Measurements from ENCODE around the gene CPLX3. TPM values are rescaled to one million over a fixed set of nuclear protein-coding genes. Genes with fewer than 3 reads are reported as not detected.

Gene CPLX3
- total RNA-seq, 1 experiment from 2014 or later, result not detected

DNA sequence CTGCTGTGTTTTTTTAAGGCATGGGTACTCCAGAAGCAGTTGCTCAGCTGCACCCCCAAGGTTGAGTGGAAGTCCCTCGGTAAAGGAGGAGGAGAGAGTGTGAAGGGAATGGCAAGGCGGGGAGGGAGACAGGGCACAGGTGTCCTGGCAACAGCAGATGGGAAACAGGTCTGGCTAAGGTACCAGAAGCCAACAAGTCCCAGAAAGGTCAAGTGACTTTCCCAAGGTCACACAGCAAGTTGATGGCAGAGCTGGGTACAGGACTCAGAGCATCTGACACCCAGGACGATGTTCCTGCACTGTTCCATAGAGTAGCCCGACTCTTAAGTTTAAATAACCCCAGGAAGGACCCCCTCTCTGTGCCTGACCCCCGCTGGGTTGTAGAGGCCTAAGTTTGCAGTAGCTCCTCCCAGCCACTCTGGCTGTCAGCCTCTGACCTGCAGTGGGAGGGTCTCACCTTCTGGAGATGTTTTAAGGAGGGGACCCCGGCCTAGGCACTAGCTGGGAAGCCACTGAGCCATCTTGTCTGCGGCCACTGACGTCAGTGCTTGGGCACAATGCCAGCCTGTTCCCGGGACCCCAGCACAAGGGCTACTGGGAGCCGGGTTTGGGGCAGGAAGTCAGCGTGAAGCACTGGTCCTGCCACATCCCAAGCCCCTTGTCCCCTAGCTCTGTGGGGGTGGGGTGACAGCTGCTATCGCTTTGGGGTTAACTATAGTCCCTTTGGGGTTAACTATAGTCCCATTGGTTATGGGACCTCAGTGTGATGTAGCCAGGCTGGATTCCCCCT lies 34.0 kb upstream of the CPLX3 start:
- no peak overlapping the region for H3K27ac ChIP-seq (ENCODE audit: insufficient read length, low read depth, low read length)
- no peak overlapping the region for H3K9ac ChIP-seq (ENCODE audit: extremely low read depth, insufficient read length, low read length)
- Mint-ChIP-seq H3K4me1 (peaks cover 33 to 35% of the 10 kb centered on the region in 2 experiments), H3K27me3 (ENCODE audit: low read depth) (no peaks in the 10 kb centered on the region), H3K4me3 (no peak overlapping the region), H3K27ac (peak overlapping the region in 1 of 3 experiments; percentile 59; a peak in 2 of 7 replicates), H3K9me3 (no peaks in the 10 kb centered on the region; a peak in 1 of 5 replicates), H3K36me3 (ENCODE audit: insufficient read depth in 1 of 3, low read depth in 3 of 3) (peaks cover 0 to 2% (median 0%) of the 10 kb centered on the region in 3 experiments; a peak in 2 of 7 replicates)
- no peak overlapping the region for H2AFZ ChIP-seq (ENCODE audit: low read length)
- no peak overlapping the region for H2BK5ac ChIP-seq (ENCODE audit: insufficient read length, low read length)
- H3T11ph ChIP-seq (ENCODE audit: low read length), result no peak overlapping the region
- H4K91ac ChIP-seq (ENCODE audit: insufficient read length, low read depth, low read length), result no peak overlapping the region
- H4K5ac ChIP-seq (ENCODE audit: insufficient read length, low read depth, low read length), result no peak overlapping the region
- no peak overlapping the region for H3K18ac ChIP-seq (ENCODE audit: insufficient read length, low read depth, low read length)
- peaks cover 6% of the 10 kb centered on the region; the same call in 1 of the 2 replicates for H3K4me1 ChIP-seq (ENCODE audit: insufficient read depth, low read length)
- no peaks in the 10 kb centered on the region for H3K79me1 ChIP-seq (ENCODE audit: insufficient read depth, low read depth, low read length, poor library complexity, severe bottlenecking)
- H3K14ac ChIP-seq (ENCODE audit: insufficient read depth, low read length), result no peak overlapping the region
- no peak overlapping the region for H4K8ac ChIP-seq (replicated peaks; ENCODE audit: insufficient read length, low read depth, low read length)
- H3K79me2 ChIP-seq (ENCODE audit: insufficient read depth, low read length), result no peaks in the 10 kb centered on the region
- no peak for DNase-seq
- no peak overlapping the region for H2BK15ac ChIP-seq (ENCODE audit: low read depth, low read length)
- no peak overlapping the region for H3K4ac ChIP-seq (ENCODE audit: low read depth, low read length)
- H2BK120ac ChIP-seq (ENCODE audit: low read depth, low read length, poor library complexity, severe bottlenecking), result no peak overlapping the region
- TF ChIP-seq, protein P1, sequence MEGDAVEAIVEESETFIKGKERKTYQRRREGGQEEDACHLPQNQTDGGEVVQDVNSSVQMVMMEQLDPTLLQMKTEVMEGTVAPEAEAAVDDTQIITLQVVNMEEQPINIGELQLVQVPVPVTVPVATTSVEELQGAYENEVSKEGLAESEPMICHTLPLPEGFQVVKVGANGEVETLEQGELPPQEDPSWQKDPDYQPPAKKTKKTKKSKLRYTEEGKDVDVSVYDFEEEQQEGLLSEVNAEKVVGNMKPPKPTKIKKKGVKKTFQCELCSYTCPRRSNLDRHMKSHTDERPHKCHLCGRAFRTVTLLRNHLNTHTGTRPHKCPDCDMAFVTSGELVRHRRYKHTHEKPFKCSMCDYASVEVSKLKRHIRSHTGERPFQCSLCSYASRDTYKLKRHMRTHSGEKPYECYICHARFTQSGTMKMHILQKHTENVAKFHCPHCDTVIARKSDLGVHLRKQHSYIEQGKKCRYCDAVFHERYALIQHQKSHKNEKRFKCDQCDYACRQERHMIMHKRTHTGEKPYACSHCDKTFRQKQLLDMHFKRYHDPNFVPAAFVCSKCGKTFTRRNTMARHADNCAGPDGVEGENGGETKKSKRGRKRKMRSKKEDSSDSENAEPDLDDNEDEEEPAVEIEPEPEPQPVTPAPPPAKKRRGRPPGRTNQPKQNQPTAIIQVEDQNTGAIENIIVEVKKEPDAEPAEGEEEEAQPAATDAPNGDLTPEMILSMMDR (conservative IDR thresholded peaks at IDR 0.05), result no peak
- no peak overlapping the region for H2BK12ac ChIP-seq (ENCODE audit: insufficient read length, low read depth, low read length)
- no peaks in the 10 kb centered on the region; the same call in 1 of the 2 replicates for H3K27me3 ChIP-seq (ENCODE audit: insufficient read depth, low read length)
- H3K23ac ChIP-seq (ENCODE audit: insufficient read length, low read depth, low read length), result no peak overlapping the region
- H4K20me1 ChIP-seq (ENCODE audit: control insufficient read depth, insufficient read depth, insufficient read length), result no peaks in the 10 kb centered on the region
- H3K9me3 ChIP-seq (ENCODE audit: control insufficient read depth, low read depth, low read length), result no peaks in the 10 kb centered on the region
- WGBS (ENCODE audit: extremely low coverage, insufficient read length, low lambda C conversion rate), result no CpG with 5 or more reads among the region's 12 CpGs
- H3K56ac ChIP-seq (ENCODE audit: insufficient read length, low read depth, low read length), result no peak overlapping the region
- H2BK20ac ChIP-seq (ENCODE audit: low read depth, low read length, poor library complexity, severe bottlenecking), result no peak overlapping the region
- no peak overlapping the region for H3K4me2 ChIP-seq (ENCODE audit: insufficient read depth, insufficient read length, low read length)
- H3K23me2 ChIP-seq (ENCODE audit: insufficient read length, low read depth, low read length, poor library complexity, severe bottlenecking), result no peaks in the 10 kb centered on the region
- no peak overlapping the region for H2AK5ac ChIP-seq (ENCODE audit: insufficient read length, low read length)

All from H9 (cell line).